Glutamatergic neuron (in vitro differentiated cells): Measurements from ENCODE around the gene ADO. TPM values are rescaled to one million over a fixed set of nuclear protein-coding genes. Genes with fewer than 3 reads are reported as not detected.

ENCODE experiments used
- DNase-seq: peaks from one replicate; pipeline ENCODE4 v3.0.0; 2022
- H3K27ac Mint-ChIP-seq: one replicate; pipeline ENCODE4 v1.8.0; 2020; ENCODE audit warnings: mild to moderate bottlenecking, mixed read lengths, inconsistent platforms; ENCODE audit not compliant: unreplicated experiment
- H3K27me3 Mint-ChIP-seq: one replicate; pipeline ENCODE4 v1.8.0; 2020; ENCODE audit warnings: mild to moderate bottlenecking, moderate library complexity, mixed read lengths, inconsistent platforms; ENCODE audit not compliant: unreplicated experiment
- H3K36me3 Mint-ChIP-seq: one replicate; pipeline ENCODE4 v1.8.0; 2020; ENCODE audit warnings: mild to moderate bottlenecking, mixed read lengths, inconsistent platforms; ENCODE audit not compliant: unreplicated experiment
- H3K4me1 Mint-ChIP-seq: one replicate; pipeline ENCODE4 v1.8.0; 2020; ENCODE audit warnings: mild to moderate bottlenecking, low read depth, mixed read lengths, inconsistent platforms; ENCODE audit not compliant: unreplicated experiment
- H3K4me3 Mint-ChIP-seq: one replicate; pipeline ENCODE4 v1.8.0; 2020; ENCODE audit warnings: mild to moderate bottlenecking, mixed read lengths, inconsistent platforms; ENCODE audit not compliant: unreplicated experiment
- H3K9me3 Mint-ChIP-seq: one replicate; pipeline ENCODE4 v1.8.0; 2020; ENCODE audit warnings: mild to moderate bottlenecking, moderate library complexity, mixed read lengths, inconsistent platforms; ENCODE audit not compliant: unreplicated experiment
- CTCF ChIP-seq: fragments of 200-600 bp; sonication (generic); IDR thresholded peaks from one replicate; pipeline ENCODE4 v1.5.0; 2021; ENCODE audit not compliant: partially characterized antibody, unreplicated experiment
- total RNA-seq: library from RNA; stranded (reverse); fragmentation: NEBNext Ultra II Directional; extraction: Animal tissue kit (Norgen Biotek cat#: 25700); gene quantifications from one replicate; pipeline ENCODE4 v1.2.1, GENCODE V29; 2021; ENCODE audit not compliant: unreplicated experiment

ADO gene
- total RNA-seq, 1 donor from 2014 or later, result 32.5 TPM

- no peak for TF ChIP-seq CTCF
- H3K27ac Mint-ChIP-seq, result no peak overlapping the region
- no peaks in the 10 kb centered on the region for H3K4me1 Mint-ChIP-seq
- H3K9me3 Mint-ChIP-seq, result no peaks in the 10 kb centered on the region
- H3K36me3 Mint-ChIP-seq, result no peaks in the 10 kb centered on the region
- peaks cover 2% of the 10 kb centered on the region for H3K27me3 Mint-ChIP-seq
- H3K4me3 Mint-ChIP-seq, result no peak overlapping the region
- DNase-seq, result no peak
These were observed 26.8 kb downstream of the ADO start for GRCh38 chr10:62831346-62831745.

- no peaks in the 10 kb centered on the region for H3K27me3 Mint-ChIP-seq
- H3K9me3 Mint-ChIP-seq, result no peaks in the 10 kb centered on the region
- no peaks in the 10 kb centered on the region for H3K4me1 Mint-ChIP-seq
- H3K36me3 Mint-ChIP-seq, result no peaks in the 10 kb centered on the region
- no peak for TF ChIP-seq CTCF
- no peak overlapping the region for H3K4me3 Mint-ChIP-seq
- no peak overlapping the region for H3K27ac Mint-ChIP-seq
- no peak for DNase-seq
These were observed 35.1 kb downstream of the ADO start for GRCh38 chr10:62839590-62839989.

- Mint-ChIP-seq H3K27me3 (peaks cover 3% of the 10 kb centered on the region), H3K27ac (no peak overlapping the region), H3K9me3 (no peaks in the 10 kb centered on the region), H3K4me1 (no peaks in the 10 kb centered on the region), H3K4me3 (no peak overlapping the region), H3K36me3 (no peaks in the 10 kb centered on the region)
- no peak for TF ChIP-seq CTCF
- no peak for DNase-seq
These were observed 38.5 kb downstream of the ADO start for GRCh38 chr10:62842983-62843382.

DNA sequence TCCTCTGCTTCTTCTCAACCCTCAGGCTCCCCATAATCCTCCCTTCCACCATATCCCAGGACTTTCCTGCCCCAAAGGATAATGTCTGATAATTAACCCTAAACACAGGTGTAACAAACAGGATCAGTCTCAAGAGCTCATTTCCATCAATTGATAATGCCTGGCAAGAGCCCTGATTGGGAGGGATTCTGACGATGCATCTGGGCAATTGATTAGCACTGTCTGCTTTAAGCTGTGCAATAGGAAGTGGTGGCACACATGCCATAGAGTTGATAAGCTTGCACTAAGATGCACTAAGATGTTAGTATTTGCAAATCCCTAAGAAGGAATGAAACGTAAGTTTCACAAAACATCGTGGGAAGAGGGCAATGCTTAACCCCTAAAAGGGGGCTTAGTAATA, 39.1 kb downstream of the ADO start:
- no peak overlapping the region for H3K4me3 Mint-ChIP-seq
- H3K27me3 Mint-ChIP-seq, result peaks cover 3% of the 10 kb centered on the region
- no peaks in the 10 kb centered on the region for H3K9me3 Mint-ChIP-seq
- H3K36me3 Mint-ChIP-seq, result no peaks in the 10 kb centered on the region
- no peaks in the 10 kb centered on the region for H3K4me1 Mint-ChIP-seq
- no peak overlapping the region for H3K27ac Mint-ChIP-seq
- TF ChIP-seq CTCF, result no peak
- no peak for DNase-seq

DNA sequence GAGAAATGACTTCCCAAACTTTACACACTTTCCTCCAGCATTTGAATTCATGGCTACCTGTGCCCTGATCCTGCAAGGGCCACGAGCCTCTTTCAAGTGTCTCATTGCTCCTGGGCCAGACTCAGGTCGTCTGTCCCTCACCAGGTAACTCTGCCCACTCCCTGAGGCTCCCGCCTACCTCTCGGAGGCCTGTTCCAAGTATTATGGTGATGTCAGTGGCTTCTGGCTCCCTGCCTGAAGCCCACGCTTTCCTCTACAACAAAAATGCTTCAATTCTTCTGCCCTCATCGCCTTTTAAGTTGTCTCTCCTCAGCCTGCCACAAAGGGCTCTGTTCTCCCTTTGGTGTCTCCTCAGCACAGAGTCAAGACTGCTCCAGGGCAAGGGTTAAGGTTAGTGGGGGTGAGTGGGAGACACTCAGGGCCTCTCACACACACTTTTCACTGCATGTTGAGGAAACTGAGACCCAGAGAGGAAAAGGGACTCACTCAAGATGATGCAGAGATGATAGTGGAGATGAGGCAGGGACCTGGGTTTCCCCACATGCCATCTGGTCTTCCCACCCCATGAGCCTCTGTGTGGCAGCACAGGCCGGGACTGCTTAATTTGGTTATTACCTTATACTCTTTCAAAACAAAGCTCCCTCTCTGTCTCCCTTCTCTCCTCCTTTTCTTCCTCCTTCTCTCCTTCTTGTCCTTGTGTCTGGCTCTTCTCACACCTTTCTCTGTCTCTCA, 39.9 kb downstream of the ADO start:
- Mint-ChIP-seq H3K27ac (no peak overlapping the region), H3K27me3 (peaks cover 3% of the 10 kb centered on the region), H3K4me1 (no peaks in the 10 kb centered on the region)

More for the DNA sequence above, 39.9 kb downstream of the ADO start:
- H3K9me3 Mint-ChIP-seq, result no peaks in the 10 kb centered on the region
- no peak overlapping the region for H3K4me3 Mint-ChIP-seq
- no peak for TF ChIP-seq CTCF
- no peak for DNase-seq
- H3K36me3 Mint-ChIP-seq, result no peaks in the 10 kb centered on the region
